T-helper 2 cell treated with Interferon-gamma antibody and Interleukin-4, amounts not matched to agents 5 μg/mL and 100 μg/mL, for 36 hours (primary cell): Measurements from ENCODE around the gene UNC5A.
"Not testable (repeated sequence)": the region's sequence is repeated elsewhere in the genome, so short reads cannot be mapped to it uniquely, and the experiment has no call there.

Experiments used
- DNase-seq: peaks from one replicate; pipeline ENCODE4 v3.0.0; 2021; ENCODE audit warnings: low spot score
- H3K27ac Mint-ChIP-seq: one replicate; pipeline ENCODE4 v1.8.0; 2021; ENCODE audit warnings: mild to moderate bottlenecking, mixed read lengths
- H3K27me3 Mint-ChIP-seq: one replicate; pipeline ENCODE4 v1.8.0; 2021; ENCODE audit warnings: low read depth, mixed read lengths
- H3K36me3 Mint-ChIP-seq: one replicate; pipeline ENCODE4 v1.8.0; 2021; ENCODE audit warnings: low read depth, mixed read lengths
- H3K4me1 Mint-ChIP-seq: one replicate; pipeline ENCODE4 v1.8.0; 2021; ENCODE audit warnings: low read depth, mixed read lengths
- H3K4me3 Mint-ChIP-seq: one replicate; pipeline ENCODE4 v1.8.0; 2022; ENCODE audit warnings: mild to moderate bottlenecking, moderate library complexity, mixed read lengths
- H3K9me3 Mint-ChIP-seq: one replicate; pipeline ENCODE4 v1.8.0; 2021; ENCODE audit warnings: mixed read lengths

UNC5A gene

DNA sequence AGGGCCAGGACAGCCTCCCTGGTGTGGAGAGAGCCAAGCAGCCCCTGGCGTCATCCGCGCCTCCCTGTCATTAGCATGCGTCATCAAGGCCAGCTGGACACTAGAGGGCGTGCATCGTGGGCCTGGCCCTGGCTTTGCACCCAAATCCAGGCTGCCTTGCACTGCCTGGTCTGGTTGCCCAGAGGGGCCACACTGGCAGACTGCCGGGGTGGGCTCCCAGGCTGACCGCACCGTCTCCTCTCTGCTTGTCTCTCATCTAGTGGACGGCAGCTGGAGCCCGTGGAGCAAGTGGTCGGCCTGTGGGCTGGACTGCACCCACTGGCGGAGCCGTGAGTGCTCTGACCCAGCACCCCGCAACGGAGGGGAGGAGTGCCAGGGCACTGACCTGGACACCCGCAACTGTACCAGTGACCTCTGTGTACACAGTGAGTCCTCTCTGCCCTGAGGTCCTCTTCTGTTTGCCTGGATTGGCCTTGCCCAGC is 59.8 kb downstream of the UNC5A start:
- Mint-ChIP-seq H3K27me3 (peaks cover 22% of the 10 kb centered on the region), H3K9me3 (peaks cover 8% of the 10 kb centered on the region), H3K4me1 (no peaks in the 10 kb centered on the region), H3K27ac (no peak overlapping the region), H3K36me3 (no peaks in the 10 kb centered on the region), H3K4me3 (no peak overlapping the region)
- no peak for DNase-seq

DNA sequence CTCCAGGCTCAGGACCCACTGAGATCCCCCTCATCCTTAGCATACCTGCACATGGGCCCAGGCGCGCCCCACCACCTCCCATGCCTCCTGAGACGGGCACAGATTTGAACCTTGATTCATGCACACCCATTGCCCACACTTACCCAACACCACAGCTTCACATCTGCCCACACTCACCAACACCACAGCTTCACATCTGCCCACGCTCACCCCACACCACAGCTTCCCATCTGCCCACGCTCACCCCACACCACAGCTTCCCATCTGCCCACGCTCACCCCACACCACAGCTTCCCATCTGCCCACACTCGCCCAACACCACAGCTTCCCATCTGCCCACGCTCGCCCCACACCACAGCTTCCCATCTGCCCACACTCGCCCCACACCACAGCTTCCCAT is 60.3 kb downstream of the UNC5A start:
- not testable (repeated sequence) for DNase-seq, H3K27ac Mint-ChIP-seq, H3K4me1 Mint-ChIP-seq, H3K9me3 Mint-ChIP-seq, H3K4me3 Mint-ChIP-seq, H3K36me3 Mint-ChIP-seq
- H3K27me3 Mint-ChIP-seq, result peaks cover 23% of the 10 kb centered on the region

DNA sequence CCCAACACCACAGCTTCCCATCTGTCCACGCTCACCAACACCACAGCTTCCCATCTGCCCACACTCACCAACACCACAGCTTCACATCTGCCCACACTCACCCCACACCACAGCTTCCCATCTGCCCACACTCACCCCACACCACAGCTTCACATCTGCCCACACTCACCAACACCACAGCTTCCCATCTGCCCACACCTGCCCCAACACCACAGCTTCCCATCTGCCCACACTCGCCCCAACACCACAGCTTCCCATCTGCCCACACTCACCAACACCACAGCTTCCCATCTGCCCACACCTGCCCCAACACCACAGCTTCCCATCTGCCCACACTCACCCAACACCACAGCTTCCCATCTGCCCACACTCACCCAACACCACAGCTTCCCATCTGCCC is 62.2 kb downstream of the UNC5A start:
- not testable (repeated sequence) for H3K9me3 Mint-ChIP-seq, H3K36me3 Mint-ChIP-seq, H3K4me1 Mint-ChIP-seq, H3K4me3 Mint-ChIP-seq, DNase-seq, H3K27ac Mint-ChIP-seq
- H3K27me3 Mint-ChIP-seq, result peaks cover 16% of the 10 kb centered on the region

GRCh38 chr5:176873011-176873410 is 62.7 kb downstream of the UNC5A start:
- not testable (repeated sequence) for H3K4me3 Mint-ChIP-seq, DNase-seq, H3K4me1 Mint-ChIP-seq, H3K27ac Mint-ChIP-seq, H3K36me3 Mint-ChIP-seq, H3K9me3 Mint-ChIP-seq
- peaks cover 15% of the 10 kb centered on the region for H3K27me3 Mint-ChIP-seq

DNA sequence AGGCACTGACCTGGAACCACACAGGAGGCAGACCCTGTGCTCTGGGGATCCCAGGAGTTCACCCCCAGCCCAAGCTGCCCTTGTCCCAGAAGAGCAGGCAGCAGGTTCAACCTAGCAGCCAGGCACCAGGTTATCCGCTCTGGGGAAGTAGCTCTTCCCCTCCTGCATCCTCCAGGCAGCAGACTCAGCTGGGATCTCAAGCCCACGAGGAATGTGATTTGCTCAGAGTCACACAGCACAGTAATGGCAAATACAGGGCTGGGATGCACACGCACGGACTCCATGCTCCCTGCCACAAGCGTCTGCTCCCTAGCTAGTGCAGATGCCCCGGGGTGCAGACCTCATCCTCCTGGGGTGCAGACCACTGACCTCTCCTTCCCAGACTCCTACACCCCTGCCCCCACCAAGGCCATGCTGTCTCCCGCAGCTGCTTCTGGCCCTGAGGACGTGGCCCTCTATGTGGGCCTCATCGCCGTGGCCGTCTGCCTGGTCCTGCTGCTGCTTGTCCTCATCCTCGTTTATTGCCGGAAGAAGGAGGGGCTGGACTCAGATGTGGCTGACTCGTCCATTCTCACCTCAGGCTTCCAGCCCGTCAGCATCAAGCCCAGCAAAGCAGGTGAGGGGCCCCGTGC is 63.3 kb downstream of the UNC5A start:
- Mint-ChIP-seq H3K27ac (no peak overlapping the region), H3K4me3 (no peak overlapping the region), H3K9me3 (peaks cover 8% of the 10 kb centered on the region), H3K27me3 (peaks cover 15% of the 10 kb centered on the region), H3K4me1 (no peaks in the 10 kb centered on the region), H3K36me3 (no peaks in the 10 kb centered on the region)
- DNase-seq, result no peak

GRCh38 chr5:176874198-176874780 is 63.9 kb downstream of the UNC5A start:
- no peaks in the 10 kb centered on the region for H3K36me3 Mint-ChIP-seq
- no peak overlapping the region for H3K4me3 Mint-ChIP-seq
- H3K27ac Mint-ChIP-seq, result no peak overlapping the region
- peaks cover 15% of the 10 kb centered on the region for H3K27me3 Mint-ChIP-seq
- H3K4me1 Mint-ChIP-seq, result no peaks in the 10 kb centered on the region
- DNase-seq, result no peak
- peaks cover 8% of the 10 kb centered on the region for H3K9me3 Mint-ChIP-seq

GRCh38 chr5:176875014-176875550 is 64.7 kb downstream of the UNC5A start:
- DNase-seq, result no peak
- Mint-ChIP-seq H3K4me3 (no peak overlapping the region), H3K27ac (no peak overlapping the region), H3K9me3 (peaks cover 8% of the 10 kb centered on the region), H3K4me1 (no peaks in the 10 kb centered on the region), H3K36me3 (no peaks in the 10 kb centered on the region), H3K27me3 (peaks cover 15% of the 10 kb centered on the region)

DNA sequence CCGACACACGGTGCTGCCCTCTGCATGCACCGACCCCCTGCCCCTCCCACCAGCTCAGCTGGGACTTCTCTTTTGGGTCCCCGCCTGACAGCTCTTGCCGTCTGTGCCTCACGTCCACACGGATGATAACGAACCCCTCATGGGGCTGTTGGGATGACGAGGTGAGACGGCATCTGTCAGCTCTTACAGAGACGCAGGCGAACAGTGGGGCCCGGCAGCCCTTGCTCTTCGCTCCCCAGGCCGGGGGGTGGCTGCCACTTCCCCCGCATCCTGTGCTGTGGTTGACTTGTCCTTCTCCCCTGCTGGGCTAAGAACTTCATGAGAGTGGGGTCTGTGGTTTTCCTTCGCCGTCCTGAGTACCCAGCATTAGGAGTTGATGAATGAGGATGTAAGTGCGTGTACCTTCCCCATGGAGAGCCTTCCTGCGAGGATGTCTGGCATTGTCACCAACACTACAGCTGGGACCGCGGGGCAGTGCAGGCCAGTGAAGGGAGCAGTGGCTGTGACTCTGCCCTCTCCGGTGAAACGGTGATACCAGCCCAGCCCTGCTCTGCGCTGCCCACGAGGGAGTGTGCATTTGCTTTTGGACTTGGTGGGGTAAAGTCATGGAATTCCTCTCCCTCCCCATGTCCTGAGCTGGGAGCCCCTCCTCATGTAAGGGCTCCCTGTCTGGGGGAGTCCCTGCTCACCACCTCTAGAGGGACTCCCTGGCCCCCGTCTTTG is 65.6 kb downstream of the UNC5A start:
- H3K27ac Mint-ChIP-seq, result no peak overlapping the region

DNA sequence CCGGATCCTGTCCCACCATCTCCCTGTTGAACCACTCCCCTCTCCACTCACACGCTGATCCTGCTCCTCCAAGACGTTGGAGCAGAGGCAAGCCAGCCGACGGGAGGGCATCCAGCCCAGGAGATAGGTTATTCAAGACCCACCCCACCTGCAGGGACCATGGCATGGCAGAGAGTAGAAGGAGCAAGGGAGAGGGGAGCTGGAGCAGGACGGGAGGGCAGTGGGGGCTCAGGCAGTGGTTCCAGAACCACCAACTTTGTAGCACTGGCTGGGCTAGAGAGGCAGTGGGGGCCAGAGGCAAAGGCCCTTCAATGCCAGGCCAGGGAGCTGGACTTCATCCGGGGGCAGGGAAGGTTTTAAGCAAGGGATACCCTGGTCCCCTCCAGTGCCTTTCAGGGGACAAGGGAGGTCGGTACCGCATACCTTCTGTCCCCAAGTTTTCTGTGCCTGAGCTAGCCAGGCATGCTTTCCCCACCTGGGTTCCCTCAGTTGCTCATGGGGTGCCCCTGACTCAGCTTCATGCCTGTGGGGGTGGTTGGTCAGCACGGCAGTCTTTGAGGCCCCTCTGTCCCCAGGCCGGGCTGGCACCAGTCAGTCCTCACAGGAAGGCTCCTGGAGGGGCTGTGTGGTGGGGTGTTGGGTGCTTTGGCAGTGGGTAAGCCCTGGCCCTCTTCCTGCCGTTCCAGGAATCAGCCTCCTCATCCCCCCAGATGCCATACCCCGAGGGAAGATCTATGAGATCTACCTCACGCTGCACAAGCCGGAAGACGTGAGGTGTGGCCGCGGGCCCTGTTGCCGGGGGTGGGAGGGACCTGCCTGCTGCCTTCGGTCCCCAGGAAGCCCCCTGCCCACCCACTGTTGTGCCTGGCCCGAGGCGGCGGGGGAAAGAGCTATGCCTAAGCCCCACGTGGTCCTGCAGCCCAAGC is 66.4 kb downstream of the UNC5A start:
- H3K4me1 Mint-ChIP-seq, result no peaks in the 10 kb centered on the region
- H3K9me3 Mint-ChIP-seq, result peaks cover 5% of the 10 kb centered on the region
- no peak overlapping the region for H3K27ac Mint-ChIP-seq
- peaks cover 15% of the 10 kb centered on the region for H3K27me3 Mint-ChIP-seq
- DNase-seq, result no peak
- no peaks in the 10 kb centered on the region for H3K36me3 Mint-ChIP-seq
- H3K4me3 Mint-ChIP-seq, result no peak overlapping the region

More for the DNA sequence above, 65.6 kb downstream of the UNC5A start:
- no peak for DNase-seq
- Mint-ChIP-seq H3K4me1 (no peaks in the 10 kb centered on the region), H3K9me3 (peaks cover 5% of the 10 kb centered on the region), H3K36me3 (no peaks in the 10 kb centered on the region), H3K27me3 (peaks cover 15% of the 10 kb centered on the region), H3K4me3 (no peak overlapping the region)

GRCh38 chr5:176877793-176878331 is 67.5 kb downstream of the UNC5A start:
- no peaks in the 10 kb centered on the region for H3K4me1 Mint-ChIP-seq
- H3K9me3 Mint-ChIP-seq, result peaks cover 5% of the 10 kb centered on the region
- no peak overlapping the region for H3K4me3 Mint-ChIP-seq
- DNase-seq, result no peak
- H3K36me3 Mint-ChIP-seq, result no peaks in the 10 kb centered on the region
- peaks cover 15% of the 10 kb centered on the region for H3K27me3 Mint-ChIP-seq
- H3K27ac Mint-ChIP-seq, result no peak overlapping the region

DNA sequence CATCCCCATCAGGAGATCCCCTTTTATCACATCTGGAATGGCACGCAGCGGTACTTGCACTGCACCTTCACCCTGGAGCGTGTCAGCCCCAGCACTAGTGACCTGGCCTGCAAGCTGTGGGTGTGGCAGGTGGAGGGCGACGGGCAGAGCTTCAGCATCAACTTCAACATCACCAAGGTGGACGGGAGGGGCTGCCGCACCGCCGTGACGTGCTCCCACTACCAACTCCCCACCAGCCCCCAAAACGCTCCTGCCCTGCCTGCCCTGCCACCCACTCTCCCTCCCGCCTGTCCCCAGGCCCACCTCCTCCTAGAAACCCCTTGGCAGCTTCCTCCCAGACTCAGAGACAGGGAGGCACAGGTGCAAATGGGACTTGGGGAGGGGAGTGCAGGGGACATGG is 68.1 kb downstream of the UNC5A start:
- Mint-ChIP-seq H3K4me1 (no peaks in the 10 kb centered on the region), H3K9me3 (no peaks in the 10 kb centered on the region), H3K27me3 (peaks cover 15% of the 10 kb centered on the region), H3K4me3 (no peak overlapping the region), H3K27ac (no peak overlapping the region), H3K36me3 (no peaks in the 10 kb centered on the region)
- DNase-seq, result no peak

- Mint-ChIP-seq H3K4me1 (no peaks in the 10 kb centered on the region), H3K36me3 (no peaks in the 10 kb centered on the region), H3K4me3 (no peak overlapping the region), H3K27me3 (peaks cover 15% of the 10 kb centered on the region), H3K9me3 (no peaks in the 10 kb centered on the region), H3K27ac (no peak overlapping the region)
- no peak for DNase-seq
Observed at GRCh38 chr5:176878906-176879662, 68.7 kb downstream of the UNC5A start.
